HG03196 (cell line): ENCODE measurements around the gene VGF.
"Not testable (repeated sequence)": the region's sequence is repeated elsewhere in the genome, so short reads cannot be mapped to it uniquely, and the experiment has no call there.

Source experiments
- ATAC-seq: cut with Tn5 transposase; IDR thresholded peaks from one replicate; pipeline ENCODE4 v1.9.1; 2021; ENCODE audit not compliant: unreplicated experiment

The VGF gene

GRCh38 chr7:101165075-101165957 lies at the start of gene VGF:
VGF (minus strand) TSS chr7:101165569; CDS start chr7:101164843, 726 bp downstream.
- peak; percentile 79 for ATAC-seq

DNA sequence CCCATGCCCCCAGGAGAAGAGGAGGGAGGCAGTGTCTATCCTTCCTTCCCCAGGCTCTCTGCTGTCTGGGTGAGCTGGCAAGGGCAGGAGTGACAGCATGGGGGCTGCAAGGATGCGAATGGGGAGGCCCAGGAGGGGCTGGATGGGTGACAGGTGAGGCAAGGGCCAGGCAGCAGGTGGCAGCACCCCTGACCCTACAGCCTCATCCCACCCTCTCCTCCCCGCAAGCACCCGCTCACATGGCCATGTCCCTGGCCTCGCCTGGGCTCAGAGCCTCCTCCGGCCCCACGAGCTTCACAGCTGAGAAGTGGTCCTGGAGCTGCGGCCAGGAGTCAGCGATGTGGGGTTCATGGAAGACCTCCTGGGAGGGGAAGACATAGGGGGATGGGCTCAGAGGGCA lies 46.6 kb upstream of the VGF start:
- ATAC-seq, result no peak

DNA sequence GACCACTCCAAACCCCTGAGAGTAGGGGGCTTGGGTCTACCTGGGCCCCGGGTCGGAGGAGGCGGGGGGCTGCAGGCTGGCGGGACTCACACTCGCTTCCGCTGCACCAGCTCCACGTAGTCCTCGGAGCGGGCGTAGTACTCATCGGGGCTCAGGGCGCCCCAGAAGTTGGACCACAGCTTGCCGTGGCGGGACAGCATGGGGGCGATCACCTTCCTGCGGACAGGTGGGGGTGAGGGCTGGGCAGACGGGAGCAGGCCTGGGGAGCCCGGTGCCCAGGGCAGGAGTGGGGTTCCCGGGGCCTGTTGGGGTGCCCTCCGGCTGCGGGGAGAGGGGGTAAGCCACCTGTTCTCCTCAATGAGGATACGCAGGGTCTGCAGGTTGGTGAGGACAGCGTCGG lies 46.1 kb upstream of the VGF start:
- no peak for ATAC-seq

DNA sequence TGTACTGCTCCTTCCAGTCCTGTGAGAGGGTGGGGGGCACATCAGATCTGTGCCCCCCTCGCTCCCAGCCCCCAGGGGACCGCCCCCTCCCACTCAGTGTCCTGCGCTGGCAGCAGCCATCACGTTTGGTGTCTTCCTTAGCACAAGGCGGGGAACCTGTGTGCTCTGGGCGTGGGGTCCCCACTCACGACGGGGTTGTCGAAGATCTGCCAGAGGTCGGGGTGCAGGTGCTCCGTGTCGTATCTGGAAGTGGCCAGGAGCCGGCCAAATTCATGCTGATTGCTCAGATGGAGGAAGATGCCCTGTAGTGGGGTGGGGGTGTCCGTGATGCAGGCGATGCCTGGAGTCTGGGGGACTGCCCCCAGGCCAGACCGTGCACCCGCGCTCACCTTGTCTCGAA lies 44.8 kb upstream of the VGF start:
- ATAC-seq, result no peak

DNA sequence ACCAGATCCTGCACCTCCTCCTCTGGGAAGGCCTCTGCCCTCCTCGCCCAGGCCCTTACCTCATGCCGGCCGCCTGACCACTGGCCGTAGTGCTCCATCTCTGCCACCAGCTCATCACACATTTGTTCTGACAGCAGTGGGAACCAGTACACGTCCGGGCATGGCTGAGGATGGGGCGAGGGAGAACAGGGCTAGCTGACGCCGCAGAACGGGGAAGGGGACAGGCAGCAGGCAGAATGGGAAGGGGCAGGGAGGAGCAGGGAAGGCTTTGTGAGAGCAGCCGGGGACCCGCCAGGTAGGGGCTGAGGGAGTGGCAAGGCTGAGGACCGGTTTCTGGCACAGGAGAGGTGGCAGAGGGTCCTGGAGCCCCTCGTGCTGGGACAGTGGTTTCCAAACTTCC lies 43.4 kb upstream of the VGF start:
- ATAC-seq, result no peak

- no peak for ATAC-seq
Measured at GRCh38 chr7:101207459-101207858, 42.1 kb upstream of the VGF start.

DNA sequence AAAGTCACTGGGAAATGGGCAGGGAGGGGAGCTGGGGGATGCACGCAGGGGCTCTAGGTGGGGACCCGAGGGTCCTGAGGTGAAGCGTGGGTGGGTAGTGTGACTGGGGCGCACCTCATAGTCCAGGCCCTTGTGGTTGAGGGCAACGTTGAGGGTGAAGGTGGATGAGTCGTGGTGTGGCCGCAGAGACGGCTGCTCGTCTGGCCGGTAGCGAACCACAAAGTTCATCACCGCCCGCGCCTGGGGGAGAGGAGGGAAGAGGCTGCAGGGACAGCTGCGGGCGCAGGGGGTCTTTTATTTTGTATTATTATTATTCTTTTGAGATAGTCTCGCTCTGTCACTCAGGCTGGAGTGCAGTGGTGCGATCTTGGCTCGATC lies 41.3 kb upstream of the VGF start:
- no peak for ATAC-seq

DNA sequence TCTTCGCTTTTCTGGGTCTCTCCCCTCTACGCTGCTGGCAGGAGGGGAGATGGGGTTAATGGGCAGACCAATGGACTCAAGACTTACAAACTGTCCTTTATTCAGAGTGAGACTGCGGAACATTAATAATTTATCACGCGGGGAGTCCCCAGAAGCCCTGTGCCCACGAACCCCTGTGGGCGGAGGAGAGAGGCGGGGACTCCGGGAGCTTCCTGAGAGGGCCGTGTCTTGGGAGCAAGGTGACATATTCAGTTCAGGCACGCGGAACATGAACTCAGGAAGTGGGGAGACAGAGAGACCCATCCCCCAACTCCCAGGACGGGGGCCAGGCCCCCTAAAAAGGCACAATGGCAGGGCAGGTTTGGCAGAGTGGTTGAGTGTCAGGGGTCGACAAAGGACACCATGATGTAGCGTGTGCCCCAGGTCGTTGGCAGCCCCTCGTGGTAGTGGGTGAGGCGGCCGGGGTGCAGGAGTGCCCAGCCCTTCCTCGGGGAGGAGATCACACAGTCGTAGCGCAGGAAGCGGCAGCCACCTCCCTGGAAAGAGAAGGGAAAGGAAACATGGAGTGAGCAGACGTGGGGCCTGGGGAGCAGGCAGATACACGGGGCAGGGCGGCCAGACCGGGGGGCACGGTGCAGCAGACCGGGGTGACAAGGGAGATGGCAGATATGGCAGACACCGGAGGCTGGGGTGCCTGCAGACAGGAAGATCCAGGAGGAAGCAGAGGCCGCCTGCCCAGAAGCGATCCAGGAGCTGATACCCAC lies 40.7 kb upstream of the VGF start:
- no peak for ATAC-seq

- ATAC-seq, result not testable (repeated sequence)
Measured at GRCh38 chr7:101203740-101204738, 38.7 kb upstream of the VGF start.

- no peak for ATAC-seq
Measured at GRCh38 chr7:101202603-101202918, 37.2 kb upstream of the VGF start.

- no peak for ATAC-seq
Measured at GRCh38 chr7:101201695-101202602, 36.6 kb upstream of the VGF start.

GRCh38 chr7:101200862-101201599 lies 35.7 kb upstream of the VGF start, which contains the start of gene MOGAT3:
MOGAT3 (minus strand) TSS chr7:101201036; CDS start chr7:101200854, 182 bp downstream.
- ATAC-seq, result no peak

- ATAC-seq, result no peak
Measured at GRCh38 chr7:101200504-101200861, 35.1 kb upstream of the VGF start.

DNA sequence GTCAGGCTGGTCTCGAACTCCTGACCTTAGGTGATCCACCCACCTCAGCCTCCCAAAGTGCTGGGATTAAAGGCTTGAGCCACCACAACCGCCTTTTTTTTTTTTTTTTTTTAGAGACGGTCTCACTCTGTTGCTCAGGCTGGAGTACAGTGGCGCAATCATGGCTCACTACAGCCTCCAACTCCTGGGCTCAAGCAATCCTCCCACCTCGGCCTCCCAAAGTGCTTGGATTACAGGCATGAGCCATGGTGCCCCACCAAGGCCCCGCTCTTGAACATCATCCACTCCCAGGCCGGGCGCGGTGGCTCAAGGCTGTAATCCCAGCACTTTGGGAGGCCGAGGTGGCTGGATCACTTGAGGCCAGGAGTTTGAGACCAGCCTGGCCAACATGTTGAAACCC lies 34.2 kb upstream of the VGF start:
- ATAC-seq, result not testable (repeated sequence)

DNA sequence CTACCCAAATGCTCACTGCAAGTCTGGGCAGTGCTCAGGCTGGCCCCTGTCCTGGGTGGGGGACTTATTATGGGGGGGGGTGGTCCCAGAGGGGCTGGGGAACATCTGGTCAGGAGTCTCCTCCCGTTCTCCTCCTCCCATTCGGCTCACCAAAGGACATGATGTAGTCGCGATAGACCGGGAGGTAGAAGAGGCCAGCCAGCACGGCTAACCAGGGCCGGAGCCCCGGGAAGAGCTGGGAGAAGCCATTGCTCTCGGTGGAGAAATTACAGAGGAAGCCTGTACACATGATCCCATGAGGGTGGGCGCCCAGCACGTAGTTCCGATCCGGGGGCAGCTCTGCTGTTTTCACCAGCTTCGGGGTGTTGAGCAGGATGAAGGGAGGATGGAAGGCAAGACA lies 33.1 kb upstream of the VGF start:
- no peak for ATAC-seq

GRCh38 chr7:101197991-101198390 lies 32.6 kb upstream of the VGF start:
- ATAC-seq, result no peak

DNA sequence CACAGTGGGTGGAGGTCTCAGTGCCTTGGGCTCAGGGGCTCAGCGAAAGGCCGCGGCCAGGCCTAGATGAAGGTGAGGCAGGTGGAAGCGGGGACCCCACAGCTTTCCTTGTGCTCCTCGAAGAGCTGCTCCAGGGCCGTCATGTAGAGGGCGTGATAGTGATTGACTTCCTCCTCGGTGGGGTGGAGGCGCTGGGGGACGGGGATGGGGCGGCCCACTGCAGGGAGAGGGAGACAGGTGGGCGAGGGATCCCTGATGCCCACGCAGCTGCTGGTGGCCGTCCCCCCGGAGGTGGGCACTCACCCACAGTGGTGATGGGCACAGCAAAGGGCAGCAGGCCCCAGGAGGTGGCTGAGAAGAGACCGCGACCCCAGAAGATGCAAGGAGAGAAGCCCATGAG lies 30.5 kb upstream of the VGF start:
- no peak for ATAC-seq

DNA sequence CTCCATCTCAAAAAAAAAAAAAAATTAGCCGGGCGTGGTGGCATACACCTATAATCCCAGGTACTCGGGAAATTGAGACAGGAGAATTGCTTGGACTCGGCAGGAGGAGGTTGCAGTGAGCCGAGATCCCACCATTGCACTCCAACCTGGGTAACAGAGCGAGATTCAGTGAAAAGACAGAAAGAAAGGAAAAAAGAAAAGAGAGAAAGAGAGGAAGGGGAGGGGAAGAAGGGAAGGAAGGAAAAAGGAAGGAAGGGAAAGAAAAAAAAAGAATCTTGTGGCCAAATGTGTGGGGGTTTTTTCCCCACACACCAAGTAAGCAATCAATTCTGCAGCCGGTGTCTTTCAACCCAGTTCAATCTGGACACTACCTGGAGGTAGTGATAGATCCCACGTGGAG lies 23.7 kb upstream of the VGF start:
- no peak for ATAC-seq

DNA sequence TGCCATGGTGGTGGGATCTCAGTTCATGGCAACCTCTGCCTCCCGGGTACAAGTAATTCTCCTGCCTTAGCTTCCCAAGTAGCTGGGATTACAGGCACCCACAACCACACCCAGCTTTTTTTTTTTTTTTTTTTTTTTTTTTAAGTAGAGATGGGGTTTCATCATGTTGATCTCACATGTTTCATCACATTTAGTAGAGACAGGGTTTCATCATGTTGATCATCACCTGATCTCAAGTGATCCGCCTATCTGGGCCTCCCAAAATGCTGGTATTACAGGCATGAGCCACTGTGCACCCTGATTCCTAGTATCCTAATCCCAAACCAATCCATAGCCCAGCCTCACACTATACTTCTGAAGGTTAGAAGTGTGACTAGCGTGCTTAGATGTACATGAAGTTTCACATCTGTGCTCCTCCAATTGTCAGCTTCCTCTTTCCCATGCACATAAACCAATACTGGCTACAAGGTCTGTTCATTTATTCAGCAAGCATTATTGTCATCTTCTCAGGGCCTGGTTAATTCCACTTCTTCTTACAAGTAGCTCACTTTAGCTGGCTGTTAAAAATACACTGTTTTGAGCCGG lies 21.6 kb upstream of the VGF start:
- no peak for ATAC-seq
